Trophoblast cell (in vitro differentiated cells and primary cell): ENCODE results near the gene ZW10.

Experiments
- DNase-seq, 2 donors: peaks; one replicate each; pipeline ENCODE4 v3.0.0-alpha.2; 2016
- H2AFZ ChIP-seq: 2 replicates; pipeline ENCODE4 v1.6.1; 2013; ENCODE audit warnings: low read length, moderate library complexity, mild to moderate bottlenecking; ENCODE audit not compliant: insufficient read depth, poor library complexity
- H2AK5ac ChIP-seq: 2 replicates; pipeline ENCODE4 v1.6.1; 2013; ENCODE audit warnings: mild to moderate bottlenecking, low read length
- H2BK120ac ChIP-seq: 2 replicates; pipeline ENCODE4 v1.6.1; 2013; ENCODE audit warnings: low read length, mild to moderate bottlenecking, moderate library complexity; ENCODE audit not compliant: insufficient read depth, poor library complexity
- H2BK12ac ChIP-seq: 2 replicates; pipeline ENCODE4 v1.6.1; 2013; ENCODE audit warnings: mild to moderate bottlenecking, low read length, moderate library complexity
- H2BK5ac ChIP-seq: 2 replicates; pipeline ENCODE4 v1.6.1; 2013; ENCODE audit warnings: low read length, low read depth, moderate library complexity, mild to moderate bottlenecking; ENCODE audit not compliant: poor library complexity
- H3K14ac ChIP-seq: 2 replicates; pipeline ENCODE4 v1.6.1; 2013; ENCODE audit warnings: mild to moderate bottlenecking, low read length
- H3K18ac ChIP-seq: 2 replicates; pipeline ENCODE4 v1.6.1; 2013; ENCODE audit warnings: mild to moderate bottlenecking, low read length
- H3K23ac ChIP-seq: 2 replicates; pipeline ENCODE4 v1.6.1; 2013; ENCODE audit warnings: low read length
- H3K27ac ChIP-seq: 2 replicates; pipeline ENCODE4 v1.5.1; 2013; ENCODE audit warnings: low read depth, mild to moderate bottlenecking, inconsistent platforms, low read length, moderate library complexity
- H3K27me3 ChIP-seq: 2 replicates; pipeline ENCODE4 v1.6.1; 2013; ENCODE audit warnings: inconsistent platforms, mild to moderate bottlenecking, low read length, moderate library complexity; ENCODE audit not compliant: insufficient read depth
- H3K36me3 ChIP-seq, 2 experiments: 1 replicate in 1 of 2; 2 replicates in 1 of 2; pipeline ENCODE4 v1.6.1; 2013; ENCODE audit warnings: low read length in 2 of 2, mild to moderate bottlenecking in 2 of 2, moderate library complexity in 1 of 2; ENCODE audit not compliant: insufficient read depth in 2 of 2, control insufficient read depth in 1 of 2
- H3K4ac ChIP-seq: 2 replicates; pipeline ENCODE4 v1.6.1; 2013; ENCODE audit warnings: low read depth, mild to moderate bottlenecking, low read length, moderate library complexity
- H3K4me1 ChIP-seq, 2 experiments: 1 replicate in 1 of 2; 2 replicates in 1 of 2; pipeline ENCODE4 v1.6.1; 2013; ENCODE audit warnings: low read length in 2 of 2, mild to moderate bottlenecking in 2 of 2, moderate library complexity in 1 of 2; ENCODE audit not compliant: insufficient read depth in 2 of 2, control insufficient read depth in 1 of 2
- H3K4me2 ChIP-seq: 2 replicates; pipeline ENCODE4 v1.6.1; 2013; ENCODE audit warnings: inconsistent platforms, mild to moderate bottlenecking, low read length, moderate library complexity
- H3K4me3 ChIP-seq: 2 replicates; pipeline ENCODE4 v1.5.1; 2013; ENCODE audit warnings: mild to moderate bottlenecking, low read depth, low read length, inconsistent platforms
- H3K79me1 ChIP-seq: one replicate; pipeline ENCODE4 v1.6.1; 2013; ENCODE audit warnings: low read length
- H3K79me2 ChIP-seq: 2 replicates; pipeline ENCODE4 v1.6.1; 2013; ENCODE audit warnings: low read length, mild to moderate bottlenecking; ENCODE audit not compliant: control insufficient read depth, insufficient read depth, poor library complexity
- H3K9ac ChIP-seq: 2 replicates; pipeline ENCODE4 v1.6.1; 2013; ENCODE audit warnings: mild to moderate bottlenecking, low read length
- H3K9me3 ChIP-seq: 2 replicates; pipeline ENCODE4 v1.6.1; 2013; ENCODE audit warnings: low read depth, mild to moderate bottlenecking, control low read depth, inconsistent platforms, low read length; ENCODE audit not compliant: insufficient read depth
- H4K12ac ChIP-seq: 2 replicates; pipeline ENCODE4 v1.6.1; 2013; ENCODE audit warnings: low read depth, mild to moderate bottlenecking, low read length, moderate library complexity
- H4K8ac ChIP-seq: 2 replicates; pipeline ENCODE4 v1.6.1; 2013; ENCODE audit warnings: low read depth, mild to moderate bottlenecking, low read length, moderate library complexity
- H4K91ac ChIP-seq: one replicate; pipeline ENCODE4 v1.6.1; 2013; ENCODE audit warnings: low read depth, mild to moderate bottlenecking, low read length, moderate library complexity
- WGBS: extraction: QIAGEN DNeasy Blood & Tissue Kit; methylation state at CpG from one replicate; pipeline ENCODE4 v1.1.7; 2013; ENCODE audit warnings: missing lambda C conversion rate; ENCODE audit not compliant: insufficient read length, insufficient coverage; ENCODE audit errors: extremely low coverage; 5-methylcytosine and 5-hydroxymethylcytosine counted together

Gene ZW10

GRCh38 chr11:113701491-113701890, 72.0 kb downstream of the ZW10 start:
- Histone ChIP-seq H4K8ac (no peak overlapping the region), H2BK5ac (no peak overlapping the region), H3K14ac (no peak overlapping the region), H3K79me1 (no peaks in the 10 kb centered on the region), H2BK12ac (no peak overlapping the region), H2AFZ (no peak overlapping the region), H3K27ac (no peak overlapping the region), H3K23ac (no peak overlapping the region), H4K91ac (no peak overlapping the region), H3K79me2 (no peaks in the 10 kb centered on the region), H3K4me3 (no peak overlapping the region), H2AK5ac (no peak overlapping the region), H3K18ac (no peak overlapping the region), H3K9me3 (peaks cover 3% of the 10 kb centered on the region), H2BK120ac (no peak overlapping the region), H3K4ac (no peak overlapping the region), H3K27me3 (no peaks in the 10 kb centered on the region), H3K4me2 (no peak overlapping the region), H4K12ac (no peak overlapping the region), H3K4me1 (no peaks in the 10 kb centered on the region), H3K9ac (no peak overlapping the region), H3K36me3 (no peaks in the 10 kb centered on the region)
- DNase-seq, result no peak
- no CpG with 5 or more reads among the region's 1 CpG for WGBS

- DNase-seq, result no peak
- no peak overlapping the region for H4K12ac ChIP-seq
- H3K4me3 ChIP-seq, result no peak overlapping the region
- no peaks in the 10 kb centered on the region for H3K27me3 ChIP-seq
- no peak overlapping the region for H2AK5ac ChIP-seq
- no peak overlapping the region for H2AFZ ChIP-seq
- H3K4ac ChIP-seq, result no peak overlapping the region
- no peak overlapping the region for H2BK120ac ChIP-seq
- no peak overlapping the region for H2BK5ac ChIP-seq
- no peak overlapping the region for H3K18ac ChIP-seq
- peak overlapping the region; percentile 11 for H3K23ac ChIP-seq
- no peak overlapping the region for H3K9ac ChIP-seq
- no peak overlapping the region for H2BK12ac ChIP-seq
- no peak overlapping the region for H3K27ac ChIP-seq
- no peak overlapping the region for H3K4me2 ChIP-seq
- no peaks in the 10 kb centered on the region for H3K79me1 ChIP-seq
- H3K4me1 ChIP-seq, result no peaks in the 10 kb centered on the region
- H4K8ac ChIP-seq, result no peak overlapping the region
- no peak overlapping the region for H4K91ac ChIP-seq
- H3K14ac ChIP-seq, result no peak overlapping the region
- no peaks in the 10 kb centered on the region for H3K36me3 ChIP-seq
- no CpG with 5 or more reads among the region's 3 CpGs for WGBS
- H3K9me3 ChIP-seq, result peaks cover 3% of the 10 kb centered on the region
- no peaks in the 10 kb centered on the region for H3K79me2 ChIP-seq
These were observed 75.0 kb downstream of the ZW10 start for GRCh38 chr11:113698515-113698914.

GRCh38 chr11:113697756-113698407, 75.6 kb downstream of the ZW10 start:
- Histone ChIP-seq H2BK12ac (no peak overlapping the region), H4K12ac (no peak overlapping the region), H3K14ac (no peak overlapping the region), H3K27ac (no peak overlapping the region), H3K4me1 (no peaks in the 10 kb centered on the region), H3K79me1 (no peaks in the 10 kb centered on the region), H3K4me3 (no peak overlapping the region), H2AK5ac (no peak overlapping the region), H4K91ac (no peak overlapping the region), H3K9ac (no peak overlapping the region), H3K9me3 (peaks cover 5% of the 10 kb centered on the region), H2BK120ac (no peak overlapping the region), H3K36me3 (no peaks in the 10 kb centered on the region), H4K8ac (no peak overlapping the region), H3K23ac (no peak overlapping the region), H3K18ac (no peak overlapping the region), H3K79me2 (no peaks in the 10 kb centered on the region), H3K4me2 (no peak overlapping the region), H2AFZ (no peak overlapping the region), H2BK5ac (no peak overlapping the region), H3K27me3 (no peaks in the 10 kb centered on the region), H3K4ac (no peak overlapping the region)
- no peak for DNase-seq
- no CpG with 5 or more reads among the region's 7 CpGs for WGBS

GRCh38 chr11:113697111-113697510, 76.4 kb downstream of the ZW10 start:
- no peak overlapping the region for H2AFZ ChIP-seq
- no peak overlapping the region for H3K4me3 ChIP-seq
- H4K12ac ChIP-seq, result no peak overlapping the region
- no peak overlapping the region for H2AK5ac ChIP-seq
- no CpG with 5 or more reads among the region's 5 CpGs for WGBS
- H3K4me2 ChIP-seq, result no peak overlapping the region
- H3K9ac ChIP-seq, result no peak overlapping the region
- H3K36me3 ChIP-seq, result no peaks in the 10 kb centered on the region
- no peak overlapping the region for H3K4ac ChIP-seq
- no peak overlapping the region for H3K18ac ChIP-seq
- H3K27ac ChIP-seq, result no peak overlapping the region
- H2BK12ac ChIP-seq, result no peak overlapping the region
- H2BK120ac ChIP-seq, result no peak overlapping the region
- no peaks in the 10 kb centered on the region for H3K4me1 ChIP-seq
- no peaks in the 10 kb centered on the region for H3K27me3 ChIP-seq
- no peak for DNase-seq
- no peak overlapping the region for H4K91ac ChIP-seq
- peaks cover 5% of the 10 kb centered on the region for H3K9me3 ChIP-seq
- H3K23ac ChIP-seq, result no peak overlapping the region
- H3K14ac ChIP-seq, result no peak overlapping the region
- no peaks in the 10 kb centered on the region for H3K79me1 ChIP-seq
- H4K8ac ChIP-seq, result no peak overlapping the region
- no peak overlapping the region for H2BK5ac ChIP-seq
- H3K79me2 ChIP-seq, result no peaks in the 10 kb centered on the region
